ENCODE measurements around the gene ARHGAP33.

DNA sequence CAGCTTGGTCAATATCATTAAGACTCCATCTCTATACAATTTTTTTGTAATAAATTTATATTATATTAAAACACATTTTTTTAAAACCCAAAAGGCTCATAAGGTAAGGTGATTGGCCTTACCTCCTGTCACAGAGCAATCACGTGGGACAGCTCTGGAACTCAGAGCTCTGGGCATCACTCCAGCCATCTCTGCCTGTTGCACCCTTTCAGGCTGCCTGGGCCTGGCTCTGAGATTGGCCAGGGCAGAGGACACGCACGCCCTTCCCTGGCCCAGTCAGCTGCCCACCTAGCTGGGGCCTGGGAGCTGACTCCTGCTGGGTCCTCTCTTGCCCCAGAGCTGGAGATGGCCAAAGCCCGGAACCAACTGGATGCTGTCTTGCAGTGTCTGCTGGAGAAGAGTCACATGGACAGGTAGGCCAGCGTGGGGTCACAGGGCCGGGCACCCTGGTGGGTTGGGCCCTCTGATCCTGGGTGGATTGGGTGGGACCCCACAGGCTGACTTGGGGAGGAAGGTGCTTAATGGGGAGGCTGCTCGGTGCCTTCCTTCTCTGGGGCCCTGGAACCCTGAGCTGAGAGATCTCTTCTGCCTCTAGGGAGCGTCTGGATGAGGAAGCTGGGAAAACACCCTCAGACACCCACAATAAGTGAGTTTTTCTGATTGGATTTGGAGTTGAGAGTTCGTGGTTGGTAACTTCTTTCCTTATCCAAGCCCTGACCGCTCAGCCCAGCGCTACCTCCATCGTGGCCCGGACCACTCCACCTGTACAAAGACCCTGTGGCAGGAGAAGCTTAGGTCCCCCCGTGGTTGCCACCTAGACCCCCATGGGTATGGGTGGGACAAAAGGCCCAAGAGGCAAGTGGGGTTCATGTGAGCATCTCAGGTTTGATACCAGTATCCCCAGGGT is 23.3 kb upstream of the ARHGAP33 start:
- TF ChIP-seq, protein P1, sequence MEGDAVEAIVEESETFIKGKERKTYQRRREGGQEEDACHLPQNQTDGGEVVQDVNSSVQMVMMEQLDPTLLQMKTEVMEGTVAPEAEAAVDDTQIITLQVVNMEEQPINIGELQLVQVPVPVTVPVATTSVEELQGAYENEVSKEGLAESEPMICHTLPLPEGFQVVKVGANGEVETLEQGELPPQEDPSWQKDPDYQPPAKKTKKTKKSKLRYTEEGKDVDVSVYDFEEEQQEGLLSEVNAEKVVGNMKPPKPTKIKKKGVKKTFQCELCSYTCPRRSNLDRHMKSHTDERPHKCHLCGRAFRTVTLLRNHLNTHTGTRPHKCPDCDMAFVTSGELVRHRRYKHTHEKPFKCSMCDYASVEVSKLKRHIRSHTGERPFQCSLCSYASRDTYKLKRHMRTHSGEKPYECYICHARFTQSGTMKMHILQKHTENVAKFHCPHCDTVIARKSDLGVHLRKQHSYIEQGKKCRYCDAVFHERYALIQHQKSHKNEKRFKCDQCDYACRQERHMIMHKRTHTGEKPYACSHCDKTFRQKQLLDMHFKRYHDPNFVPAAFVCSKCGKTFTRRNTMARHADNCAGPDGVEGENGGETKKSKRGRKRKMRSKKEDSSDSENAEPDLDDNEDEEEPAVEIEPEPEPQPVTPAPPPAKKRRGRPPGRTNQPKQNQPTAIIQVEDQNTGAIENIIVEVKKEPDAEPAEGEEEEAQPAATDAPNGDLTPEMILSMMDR (conservative IDR thresholded peaks at IDR 0.05 in 1 of 2, IDR thresholded peaks at IDR 0.05 in 1 of 2; ENCODE audit: low read depth in 1 of 2, low read length in 2 of 2), result no peak
- TF ChIP-seq EZH2 (IDR thresholded peaks at IDR 0.05; ENCODE audit: low read length, missing control alignments), result no peak
